ENCODE data around the gene SBF2.

DNA sequence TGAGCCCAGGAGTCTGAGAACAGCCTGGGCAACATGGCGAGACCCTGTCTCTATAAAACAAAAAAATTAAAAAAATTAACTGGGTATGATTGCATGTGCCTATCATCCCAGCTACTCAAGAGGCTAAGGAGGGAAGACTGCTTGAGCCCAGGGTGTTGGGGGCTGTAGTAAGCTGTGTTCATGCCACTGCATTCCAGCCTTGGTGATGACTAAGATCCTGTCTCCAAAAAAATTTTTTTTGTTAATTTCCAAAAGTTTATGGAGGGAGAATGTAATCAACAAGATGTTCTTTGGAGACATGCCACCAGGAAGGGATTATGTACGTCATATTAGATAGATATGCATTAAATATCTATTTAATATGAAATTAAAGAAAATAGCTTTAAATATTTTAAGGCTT, 267.5 kb downstream of the SBF2 start:
- TF ChIP-seq, protein P1, sequence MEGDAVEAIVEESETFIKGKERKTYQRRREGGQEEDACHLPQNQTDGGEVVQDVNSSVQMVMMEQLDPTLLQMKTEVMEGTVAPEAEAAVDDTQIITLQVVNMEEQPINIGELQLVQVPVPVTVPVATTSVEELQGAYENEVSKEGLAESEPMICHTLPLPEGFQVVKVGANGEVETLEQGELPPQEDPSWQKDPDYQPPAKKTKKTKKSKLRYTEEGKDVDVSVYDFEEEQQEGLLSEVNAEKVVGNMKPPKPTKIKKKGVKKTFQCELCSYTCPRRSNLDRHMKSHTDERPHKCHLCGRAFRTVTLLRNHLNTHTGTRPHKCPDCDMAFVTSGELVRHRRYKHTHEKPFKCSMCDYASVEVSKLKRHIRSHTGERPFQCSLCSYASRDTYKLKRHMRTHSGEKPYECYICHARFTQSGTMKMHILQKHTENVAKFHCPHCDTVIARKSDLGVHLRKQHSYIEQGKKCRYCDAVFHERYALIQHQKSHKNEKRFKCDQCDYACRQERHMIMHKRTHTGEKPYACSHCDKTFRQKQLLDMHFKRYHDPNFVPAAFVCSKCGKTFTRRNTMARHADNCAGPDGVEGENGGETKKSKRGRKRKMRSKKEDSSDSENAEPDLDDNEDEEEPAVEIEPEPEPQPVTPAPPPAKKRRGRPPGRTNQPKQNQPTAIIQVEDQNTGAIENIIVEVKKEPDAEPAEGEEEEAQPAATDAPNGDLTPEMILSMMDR (conservative IDR thresholded peaks at IDR 0.05 in 1 of 2, IDR thresholded peaks at IDR 0.05 in 1 of 2; ENCODE audit: extremely low read depth in 1 of 2, insufficient read depth in 1 of 2, low read depth in 1 of 2, low read length in 2 of 2) = no peak
- TF ChIP-seq EZH2 (IDR thresholded peaks at IDR 0.05; ENCODE audit: borderline replicate concordance, low read length) = no peak

Measured in mammary epithelial cell (primary cell).